ENCODE data around the gene IRAK1.
A peak's percentile ranks its signal among the peaks of the same experiment; 100 is the strongest.
"Not testable (repeated sequence)": the region's sequence is repeated elsewhere in the genome, so short reads cannot be mapped to it uniquely, and the experiment has no call there.

Gene IRAK1

DNA sequence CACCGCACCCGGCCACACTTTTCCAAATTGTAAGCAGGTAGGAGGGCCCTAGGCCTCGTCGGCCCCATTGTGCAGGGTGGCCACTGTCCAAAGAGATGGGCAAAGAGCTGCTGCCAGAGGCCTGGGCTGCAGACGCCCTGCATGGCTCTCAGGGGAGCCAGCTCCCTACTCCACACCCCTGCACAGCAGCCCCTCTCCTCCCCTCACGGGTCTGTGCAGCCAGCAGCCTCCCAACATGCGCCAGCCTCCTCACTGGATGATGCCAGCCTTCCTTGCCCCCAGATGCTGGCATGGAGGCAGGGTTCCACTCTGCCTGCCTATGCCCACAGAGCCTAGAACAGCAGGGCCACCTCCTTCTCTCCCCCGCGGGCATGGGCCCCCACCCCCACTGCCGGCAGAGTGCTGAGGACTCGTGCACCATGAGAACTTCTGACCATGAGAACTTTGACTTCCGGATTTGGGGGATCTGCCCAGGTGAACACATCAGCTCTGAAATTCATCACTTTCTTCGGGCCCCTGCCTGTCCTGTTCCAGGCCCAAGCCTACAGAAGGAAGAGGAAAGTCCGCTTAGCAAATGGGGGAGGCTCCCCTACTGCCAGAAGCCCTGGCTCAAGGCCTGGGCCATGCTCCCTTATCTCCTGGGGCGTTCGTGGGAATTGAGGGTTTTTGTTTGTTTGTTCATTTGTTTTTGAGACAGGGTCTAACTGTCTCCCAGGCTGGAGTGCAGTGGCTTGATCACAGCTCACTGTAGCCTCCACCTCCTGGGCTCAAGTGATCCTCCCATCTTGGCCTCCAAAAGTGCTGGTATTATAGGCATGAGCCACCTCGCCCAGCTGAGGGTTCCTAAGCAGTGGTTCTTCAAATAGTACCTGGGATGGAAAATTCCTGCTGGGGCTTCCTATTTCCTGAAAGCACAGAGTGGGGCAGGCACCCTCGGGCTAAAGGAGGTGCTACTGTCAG, 8.0 kb downstream of the IRAK1 start:
- intact Hi-C loops (cut with micrococcal nuclease), result loop anchor here (5.0 kb wide), 2 partner anchors 39 to 41 kb away; partner anchors contain the start of genes HCFC1 and TMEM187
- Mint-ChIP-seq H3K4me1 (ENCODE audit: low read depth) (peaks cover 50% of the 10 kb centered on the region), H3K4me3 (no peak overlapping the region), H3K9me3 (no peaks in the 10 kb centered on the region), H3K36me3 (ENCODE audit: low read depth) (peaks cover 74% of the 10 kb centered on the region), H3K27me3 (no peaks in the 10 kb centered on the region), H3K27ac (no peak overlapping the region)

DNA sequence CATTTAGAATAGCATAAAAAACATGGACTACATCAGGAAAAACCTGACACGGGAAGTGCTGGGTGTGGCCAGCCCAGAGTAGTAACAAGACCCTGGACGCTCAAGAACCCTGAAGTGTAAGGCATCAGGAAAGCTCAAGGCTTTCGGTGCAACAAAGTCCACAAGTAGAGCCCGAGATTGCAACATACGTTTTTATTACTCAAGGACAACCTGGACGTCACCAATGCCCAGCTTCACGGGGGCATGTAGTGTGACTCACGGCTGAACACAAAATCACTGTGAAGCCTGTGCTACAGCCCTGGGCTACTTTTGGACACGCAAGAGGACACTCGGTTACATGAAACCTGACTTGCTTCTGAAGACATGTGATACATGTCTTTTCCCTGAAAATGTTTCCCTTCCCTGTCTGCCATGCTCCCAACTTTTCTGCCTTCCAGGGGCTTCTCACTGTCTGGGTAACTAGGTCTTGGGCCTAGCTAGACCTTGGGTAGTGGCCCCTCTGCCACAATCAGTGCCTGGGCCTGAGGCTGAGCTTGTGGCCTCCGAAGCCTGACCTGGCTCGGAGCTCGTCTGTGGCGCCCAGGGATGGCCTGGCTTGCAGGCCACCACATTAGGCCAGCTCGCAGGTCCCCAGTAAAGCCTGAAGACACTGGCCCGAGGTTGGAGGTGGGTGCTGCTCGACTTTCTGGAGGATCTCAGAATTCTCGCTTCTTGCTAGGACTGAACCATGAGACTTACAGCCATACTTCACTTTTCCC, 9.2 kb downstream of the IRAK1 start:
- H3K36me3 Mint-ChIP-seq (ENCODE audit: low read depth), result peaks cover 73% of the 10 kb centered on the region
- H3K4me3 Mint-ChIP-seq, result no peak overlapping the region
- no peak overlapping the region for H3K27ac Mint-ChIP-seq
- H3K27me3 Mint-ChIP-seq, result no peaks in the 10 kb centered on the region
- H3K9me3 Mint-ChIP-seq, result no peaks in the 10 kb centered on the region
- peaks cover 43% of the 10 kb centered on the region for H3K4me1 Mint-ChIP-seq (ENCODE audit: low read depth)
- intact Hi-C loops (cut with micrococcal nuclease), result loop anchor here (5.0 kb wide), 2 partner anchors 38 to 42 kb away; partner anchors contain the start of genes HCFC1 and TMEM187

DNA sequence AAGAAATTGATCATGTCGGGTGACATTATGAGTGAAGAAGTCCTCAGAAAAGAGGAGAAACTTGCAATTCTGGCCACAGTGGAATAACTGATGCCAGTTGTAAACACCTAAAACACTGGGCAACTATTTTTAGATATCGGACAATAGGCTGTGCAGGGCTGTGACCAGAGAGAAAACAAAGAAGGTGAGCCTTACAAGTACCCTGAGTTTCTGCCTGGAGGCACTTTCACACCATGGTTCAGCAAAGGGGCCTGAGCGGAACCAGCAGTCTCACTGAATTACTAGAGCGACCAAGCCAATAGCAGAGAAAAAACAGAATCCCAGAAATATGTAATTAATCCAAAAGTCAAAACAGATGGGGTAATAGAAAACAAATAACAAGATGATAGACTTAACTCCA, 11.2 kb downstream of the IRAK1 start:
- Mint-ChIP-seq H3K36me3 (ENCODE audit: low read depth) (peaks cover 54% of the 10 kb centered on the region), H3K4me3 (peak overlapping the region; percentile 51), H3K4me1 (ENCODE audit: low read depth) (peaks cover 36% of the 10 kb centered on the region), H3K9me3 (no peaks in the 10 kb centered on the region), H3K27ac (peak overlapping the region; percentile 68), H3K27me3 (no peaks in the 10 kb centered on the region)
- intact Hi-C loops (cut with micrococcal nuclease), result no loop called here

DNA sequence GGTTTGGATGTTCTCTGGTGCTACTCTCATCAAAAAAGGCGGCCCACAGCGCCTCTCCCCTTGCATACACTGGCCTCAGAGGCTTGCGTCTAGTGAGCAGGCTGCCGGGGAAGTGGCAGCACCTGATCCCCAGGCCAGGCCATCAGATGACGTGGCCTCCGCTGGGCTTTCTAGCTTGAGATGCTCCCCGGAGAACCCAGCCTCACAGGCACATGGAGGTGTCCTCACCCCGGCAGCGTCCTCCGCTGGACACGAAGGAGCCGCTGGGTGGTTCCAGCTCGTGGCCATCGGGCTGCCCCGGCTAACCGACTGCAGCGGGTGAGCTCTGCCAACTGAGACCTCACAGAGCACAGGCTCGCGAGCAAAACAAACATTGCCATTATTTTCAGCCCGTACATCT, 12.8 kb downstream of the IRAK1 start:
- Mint-ChIP-seq H3K4me1 (ENCODE audit: low read depth) (peaks cover 49% of the 10 kb centered on the region), H3K4me3 (no peak overlapping the region), H3K9me3 (no peaks in the 10 kb centered on the region), H3K27ac (peak overlapping the region; percentile 68), H3K36me3 (ENCODE audit: low read depth) (peaks cover 38% of the 10 kb centered on the region), H3K27me3 (no peaks in the 10 kb centered on the region)
- intact Hi-C loops (cut with micrococcal nuclease), result no loop called here

DNA sequence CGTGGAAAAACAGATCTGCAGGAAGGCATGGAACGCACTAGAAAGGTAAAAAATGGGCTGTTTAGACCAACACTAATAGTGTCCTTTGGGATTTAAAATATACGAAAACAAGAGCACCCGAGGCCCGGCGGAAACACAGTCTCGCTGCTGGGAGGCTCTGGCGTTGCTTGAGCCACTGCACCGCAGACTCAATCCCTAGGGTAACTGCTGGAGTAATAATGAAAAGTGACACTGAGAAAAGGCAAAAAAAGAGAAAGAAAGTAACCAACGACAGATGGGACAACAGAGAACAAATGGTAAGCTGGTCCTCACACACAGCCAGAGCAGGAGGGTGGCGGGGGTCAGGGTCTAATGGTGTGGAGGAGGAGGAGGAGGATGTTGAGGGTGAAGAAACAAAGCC, 15.4 kb downstream of the IRAK1 start:
- Mint-ChIP-seq H3K27me3 (no peaks in the 10 kb centered on the region), H3K9me3 (no peaks in the 10 kb centered on the region), H3K4me1 (ENCODE audit: low read depth) (peaks cover 45% of the 10 kb centered on the region), H3K27ac (no peak overlapping the region), H3K36me3 (ENCODE audit: low read depth) (peaks cover 21% of the 10 kb centered on the region), H3K4me3 (no peak overlapping the region)
- intact Hi-C loops (cut with micrococcal nuclease), result no loop called here

DNA sequence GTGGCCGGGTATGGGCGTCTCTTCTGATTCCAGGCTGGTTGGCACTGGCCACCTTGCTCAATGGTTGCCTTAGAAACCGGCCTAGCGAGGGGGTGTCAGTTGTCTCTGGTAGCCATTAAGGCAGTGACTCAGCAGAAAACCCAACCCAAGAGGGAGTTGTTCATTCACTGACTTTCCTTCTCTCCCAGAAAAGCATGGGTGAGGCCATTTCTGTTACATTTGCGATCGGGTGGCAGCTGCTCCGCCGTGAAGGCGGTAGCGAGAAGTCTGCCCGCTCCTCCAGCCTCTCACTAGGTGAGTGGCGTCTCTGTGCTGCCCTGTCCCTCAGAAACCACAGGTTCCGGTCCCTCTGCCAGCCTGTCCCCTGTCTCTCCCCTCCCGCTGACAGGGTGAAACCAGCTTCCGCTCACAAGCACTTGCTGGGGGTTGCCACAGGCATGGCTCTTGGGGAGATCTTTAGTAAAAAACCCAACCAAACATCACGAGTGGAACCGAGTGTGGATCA, 17.4 kb downstream of the IRAK1 start:
- intact Hi-C loops (cut with micrococcal nuclease), result no loop called here
- H3K27ac Mint-ChIP-seq, result peak overlapping the region; percentile 84
- peaks cover 10% of the 10 kb centered on the region for H3K36me3 Mint-ChIP-seq (ENCODE audit: low read depth)

DNA sequence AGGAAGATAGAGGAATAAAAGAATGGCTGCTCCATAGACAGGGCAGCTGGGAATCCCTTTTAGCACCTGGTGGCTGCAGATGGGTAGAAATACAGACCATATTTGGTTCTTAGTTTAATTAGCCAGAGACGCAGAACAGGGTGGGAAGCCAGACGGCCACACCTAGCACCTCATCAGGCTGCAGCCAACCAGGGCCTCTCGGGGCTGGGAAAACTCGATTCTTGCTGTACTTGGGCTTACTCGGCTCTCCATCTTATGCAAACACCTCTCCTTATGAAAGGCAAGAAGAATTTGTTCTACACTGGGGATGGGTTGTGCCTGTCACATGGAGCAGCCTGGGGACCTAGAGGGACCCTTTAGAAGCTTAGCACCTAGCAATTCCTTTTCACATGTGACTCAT, 19.7 kb downstream of the IRAK1 start:
- Mint-ChIP-seq H3K9me3 (no peaks in the 10 kb centered on the region), H3K27ac (no peak overlapping the region), H3K36me3 (ENCODE audit: low read depth) (no peaks in the 10 kb centered on the region), H3K4me3 (no peak overlapping the region), H3K4me1 (ENCODE audit: low read depth) (peaks cover 26% of the 10 kb centered on the region), H3K27me3 (peaks cover 1% of the 10 kb centered on the region)
- intact Hi-C loops (cut with micrococcal nuclease), result no loop called here

More for the DNA sequence above, 17.4 kb downstream of the IRAK1 start:
- Mint-ChIP-seq H3K9me3 (no peaks in the 10 kb centered on the region), H3K4me3 (peak overlapping the region; percentile 52), H3K4me1 (ENCODE audit: low read depth) (peaks cover 30% of the 10 kb centered on the region), H3K27me3 (peaks cover 1% of the 10 kb centered on the region)

DNA sequence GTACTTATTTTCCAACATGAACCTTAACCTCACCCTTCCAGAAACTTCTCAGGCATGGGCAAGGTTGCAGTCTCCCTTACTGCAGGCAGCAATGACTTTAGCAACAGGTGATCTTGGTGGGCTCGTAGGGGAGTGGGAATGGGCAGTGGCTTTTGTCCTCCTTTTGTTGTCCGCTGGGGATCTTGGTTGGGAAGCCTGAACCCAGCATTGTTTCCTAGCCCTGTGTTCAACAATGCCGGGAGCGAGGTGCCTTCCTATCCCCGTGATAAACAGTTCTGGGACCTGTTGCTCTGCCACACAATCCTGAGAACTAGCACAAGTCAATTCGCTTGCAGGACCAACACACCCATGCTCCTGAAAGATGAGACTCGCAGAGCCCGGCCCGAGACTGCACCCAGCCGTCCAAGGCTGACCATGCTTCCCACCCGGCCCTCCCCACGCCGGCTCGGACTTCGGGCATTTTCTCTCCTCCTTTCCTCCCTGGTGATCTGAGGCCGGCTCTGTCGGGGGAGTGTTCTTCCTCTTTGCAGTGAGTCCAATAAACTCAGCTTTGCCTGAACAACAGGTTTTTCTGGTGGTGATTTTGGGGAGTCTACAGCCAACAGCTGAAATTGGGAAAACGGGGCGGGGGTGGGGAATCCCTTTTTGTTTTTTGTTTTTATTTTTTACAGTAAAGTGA, 20.2 kb downstream of the IRAK1 start:
- peaks cover 1% of the 10 kb centered on the region for H3K27me3 Mint-ChIP-seq
- intact Hi-C loops (cut with micrococcal nuclease), result no loop called here
- no peak overlapping the region for H3K27ac Mint-ChIP-seq
- H3K36me3 Mint-ChIP-seq (ENCODE audit: low read depth), result no peaks in the 10 kb centered on the region
- no peak overlapping the region for H3K4me3 Mint-ChIP-seq
- no peaks in the 10 kb centered on the region for H3K9me3 Mint-ChIP-seq
- H3K4me1 Mint-ChIP-seq (ENCODE audit: low read depth), result peaks cover 26% of the 10 kb centered on the region

DNA sequence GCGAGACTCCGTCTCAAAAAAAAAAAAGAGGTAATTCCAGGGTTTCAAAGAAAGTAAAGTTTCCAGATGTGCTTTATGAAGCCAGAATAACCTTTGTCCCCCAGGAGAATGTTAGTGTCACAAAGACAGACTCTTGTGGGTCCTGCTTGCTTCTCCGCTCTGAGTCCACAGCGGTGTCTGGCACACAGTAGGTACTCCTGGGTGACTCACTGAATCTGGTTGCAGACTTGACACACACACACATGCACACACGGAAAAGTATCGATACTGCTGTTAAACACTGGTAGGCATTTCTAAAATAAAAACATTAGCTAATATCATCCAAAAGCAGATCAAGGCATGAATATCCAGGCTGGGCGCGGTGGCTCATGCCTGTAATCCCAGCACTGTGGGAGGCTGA, 24.2 kb downstream of the IRAK1 start:
- Mint-ChIP-seq H3K4me3 (no peak overlapping the region), H3K27ac (no peak overlapping the region), H3K9me3 (no peaks in the 10 kb centered on the region), H3K36me3 (ENCODE audit: low read depth) (no peaks in the 10 kb centered on the region), H3K27me3 (peaks cover 1% of the 10 kb centered on the region), H3K4me1 (ENCODE audit: low read depth) (peaks cover 18% of the 10 kb centered on the region)
- intact Hi-C loops (cut with micrococcal nuclease), result no loop called here

DNA sequence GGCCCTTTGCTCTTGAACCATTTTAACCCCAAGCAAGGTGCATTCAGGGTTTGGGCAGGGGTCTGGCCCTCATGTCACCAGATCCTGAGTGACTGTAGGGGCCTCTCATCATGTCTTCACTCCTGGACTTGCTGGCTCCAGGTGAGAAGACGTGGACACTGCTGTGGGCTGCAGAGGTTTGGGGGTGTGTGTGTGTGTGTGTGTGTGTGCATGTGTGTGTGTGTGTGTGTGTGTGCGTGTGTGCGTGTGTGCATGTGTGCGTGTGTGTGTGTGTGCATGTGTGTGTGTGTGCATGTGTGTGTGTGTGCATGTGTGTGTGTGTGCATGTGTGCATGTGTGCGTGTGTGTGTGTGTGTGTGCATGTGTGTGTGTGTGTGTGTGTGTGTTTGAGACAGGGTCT, 25.3 kb downstream of the IRAK1 start:
- H3K9me3 Mint-ChIP-seq; H3K27ac Mint-ChIP-seq; H3K36me3 Mint-ChIP-seq (ENCODE audit: low read depth); H3K27me3 Mint-ChIP-seq; intact Hi-C loops (cut with micrococcal nuclease); H3K4me3 Mint-ChIP-seq: not testable (repeated sequence)
- peaks cover 12% of the 10 kb centered on the region for H3K4me1 Mint-ChIP-seq (ENCODE audit: low read depth)

DNA sequence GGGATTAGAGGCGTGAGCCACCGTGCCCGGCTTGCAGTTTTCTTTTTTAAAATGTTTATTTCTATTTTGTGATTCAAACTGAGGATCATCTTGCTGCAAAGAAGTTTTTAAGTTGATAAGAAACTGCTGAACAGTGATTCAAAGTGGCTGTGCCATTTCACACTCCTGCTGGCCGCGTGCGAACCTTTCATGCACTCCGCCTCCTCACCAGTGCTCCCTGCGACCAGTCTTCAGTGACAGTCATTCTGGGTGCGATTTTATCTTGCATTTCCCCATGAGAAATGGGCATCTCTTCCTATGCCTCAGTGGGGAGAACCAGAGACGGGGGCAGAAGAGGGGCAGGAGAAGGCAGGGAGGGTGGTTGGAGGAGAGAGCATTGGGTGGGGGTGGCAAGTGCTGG, 25.7 kb downstream of the IRAK1 start:
- Mint-ChIP-seq H3K27ac (no peak overlapping the region), H3K36me3 (ENCODE audit: low read depth) (no peaks in the 10 kb centered on the region), H3K9me3 (no peaks in the 10 kb centered on the region), H3K4me3 (no peak overlapping the region), H3K27me3 (peaks cover 1% of the 10 kb centered on the region), H3K4me1 (ENCODE audit: low read depth) (peaks cover 12% of the 10 kb centered on the region)
- intact Hi-C loops (cut with micrococcal nuclease), result no loop called here

DNA sequence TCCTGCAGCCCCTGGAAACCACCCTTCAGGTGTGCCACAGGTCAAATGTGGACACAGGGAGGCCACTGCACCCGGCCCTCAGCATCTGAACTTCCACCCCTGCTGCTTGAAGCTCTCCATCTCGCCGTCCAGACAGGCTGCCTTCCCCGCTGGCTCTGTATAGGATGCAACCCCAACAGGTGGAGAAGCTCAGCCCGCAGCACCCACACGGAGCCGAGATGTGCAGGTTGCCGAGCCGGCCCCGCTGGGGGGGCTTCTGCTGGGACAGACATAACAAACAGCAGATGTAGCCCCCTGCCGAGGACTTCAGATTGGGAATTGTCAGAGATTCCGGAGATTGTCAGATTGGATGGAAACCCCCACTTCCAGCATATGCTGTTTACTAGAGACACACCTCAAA, 26.6 kb downstream of the IRAK1 start:
- Mint-ChIP-seq H3K27ac (no peak overlapping the region), H3K27me3 (no peaks in the 10 kb centered on the region), H3K9me3 (no peaks in the 10 kb centered on the region), H3K36me3 (ENCODE audit: low read depth) (no peaks in the 10 kb centered on the region), H3K4me1 (ENCODE audit: low read depth) (peaks cover 12% of the 10 kb centered on the region), H3K4me3 (no peak overlapping the region)
- intact Hi-C loops (cut with micrococcal nuclease), result no loop called here

DNA sequence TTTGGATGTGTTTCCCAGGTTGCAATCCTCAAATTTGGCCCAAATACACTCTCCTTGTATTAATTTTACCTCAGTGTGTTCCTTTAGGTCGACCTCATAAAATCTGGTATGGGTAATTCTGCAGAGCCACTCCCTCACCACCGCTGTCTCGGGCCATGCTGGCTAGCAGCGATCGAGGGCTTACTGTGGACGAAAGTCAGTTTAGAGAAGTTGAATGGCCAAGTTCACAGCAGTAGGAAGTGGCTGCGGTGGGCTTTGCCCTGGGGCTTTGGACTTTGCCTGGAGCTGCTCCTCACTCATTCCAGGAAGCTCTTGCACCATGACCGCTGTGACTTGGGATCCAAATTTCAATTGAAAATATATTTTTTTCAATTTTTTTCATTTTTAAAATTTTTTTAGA, 27.5 kb downstream of the IRAK1 start:
- H3K27ac Mint-ChIP-seq, result no peak overlapping the region
- H3K36me3 Mint-ChIP-seq (ENCODE audit: low read depth), result no peaks in the 10 kb centered on the region
- peaks cover 12% of the 10 kb centered on the region for H3K4me1 Mint-ChIP-seq (ENCODE audit: low read depth)
- no peak overlapping the region for H3K4me3 Mint-ChIP-seq
- no peaks in the 10 kb centered on the region for H3K9me3 Mint-ChIP-seq
- intact Hi-C loops (cut with micrococcal nuclease), result no loop called here
- no peaks in the 10 kb centered on the region for H3K27me3 Mint-ChIP-seq

Data from dendritic cell treated with granulocyte-macrophage colony-stimulating factor and Interleukin-4, amounts not matched to agents 40 ng/mL and 50 ng/mL, for 4 days (primary cell).